Measurements from ENCODE around the gene NPAS2.

The NPAS2 gene

DNA sequence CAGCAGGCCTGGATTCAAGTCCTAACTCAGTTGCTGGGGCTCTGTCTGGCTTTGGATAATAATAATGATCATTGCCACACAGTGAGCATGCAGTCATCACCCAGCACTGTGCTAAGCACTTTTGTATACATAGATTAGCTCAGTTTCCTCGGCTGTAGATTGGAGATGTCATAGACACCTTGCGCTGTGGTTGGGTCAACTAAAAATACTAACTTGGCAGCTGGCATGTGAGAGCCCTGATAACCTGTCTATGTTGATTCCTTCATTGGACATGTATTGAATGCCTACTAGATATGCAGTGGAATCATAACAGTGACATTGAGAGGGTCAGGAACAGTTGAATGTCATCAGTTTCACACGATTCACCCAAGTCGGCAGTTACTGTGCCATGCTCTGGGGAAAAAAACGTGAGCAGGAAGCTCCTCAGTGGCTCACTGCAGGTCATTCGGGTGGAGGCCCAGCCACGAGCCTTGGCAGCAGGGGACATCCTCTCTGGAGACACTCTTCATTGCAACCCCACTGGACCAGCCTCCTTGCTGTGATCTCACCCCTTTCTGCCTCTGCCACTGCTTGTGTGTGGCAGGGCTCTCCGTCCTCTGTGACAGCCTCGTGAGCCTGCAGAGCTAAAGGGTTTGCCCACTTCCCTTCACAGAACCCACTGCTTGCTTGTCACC, 85.3 kb downstream of the NPAS2 start:
- no peak for DNase-seq

DNA sequence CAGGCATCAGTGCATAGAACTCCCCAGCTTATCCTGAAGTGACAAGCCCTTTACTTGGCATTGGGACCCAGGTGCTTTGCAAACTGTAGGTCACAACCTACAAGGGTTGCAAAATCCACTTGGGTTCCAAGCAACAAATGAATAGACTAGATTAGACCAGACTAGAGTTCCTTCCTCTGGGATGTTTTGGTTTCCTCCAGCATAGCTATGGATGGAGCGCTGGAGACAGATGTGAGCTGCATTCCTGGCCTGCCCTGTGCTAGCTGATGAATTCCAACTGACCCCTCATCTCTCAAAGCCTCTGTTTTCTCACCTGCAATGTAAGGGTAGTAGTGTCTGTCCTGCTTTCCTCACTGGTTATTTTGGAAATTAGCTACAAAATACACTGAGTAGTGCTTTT, 86.2 kb downstream of the NPAS2 start:
- no peak for DNase-seq

GRCh38 chr2:100906679-100907078, 86.7 kb downstream of the NPAS2 start:
- DNase-seq, result no peak

GRCh38 chr2:100907832-100908231, 87.9 kb downstream of the NPAS2 start:
- DNase-seq, result no peak

GRCh38 chr2:100909534-100910081, 89.7 kb downstream of the NPAS2 start:
- DNase-seq, result peak in 1 of 51 donors; percentile 18

DNA sequence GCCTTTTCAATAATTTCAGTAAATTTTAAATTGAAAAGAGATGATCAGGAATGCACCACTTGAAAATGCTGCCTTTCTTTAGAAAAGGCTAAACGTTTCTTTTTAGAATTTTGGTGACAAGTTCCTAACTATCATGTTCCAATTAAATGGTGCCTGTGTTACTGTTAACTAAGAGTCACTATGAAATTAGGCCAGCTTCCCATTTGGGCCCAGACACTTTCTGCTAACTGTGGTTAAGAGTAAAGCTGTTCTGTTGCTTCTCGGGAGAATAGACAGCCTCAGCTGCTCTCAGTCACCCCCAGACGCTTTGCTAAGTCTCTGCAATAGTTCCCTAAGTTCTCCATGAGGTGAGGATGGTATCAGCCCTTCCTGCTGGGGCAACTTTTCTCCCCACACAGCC, 90.2 kb downstream of the NPAS2 start:
- DNase-seq, result no peak

GRCh38 chr2:100919316-100919715, 99.4 kb downstream of the NPAS2 start:
- no peak for DNase-seq

GRCh38 chr2:100921685-100922161, 101.8 kb downstream of the NPAS2 start:
- no peak for DNase-seq

GRCh38 chr2:100923461-100924060, 103.6 kb downstream of the NPAS2 start:
- DNase-seq, result no peak

GRCh38 chr2:100924122-100924519, 104.2 kb downstream of the NPAS2 start:
- DNase-seq, result no peak

DNA sequence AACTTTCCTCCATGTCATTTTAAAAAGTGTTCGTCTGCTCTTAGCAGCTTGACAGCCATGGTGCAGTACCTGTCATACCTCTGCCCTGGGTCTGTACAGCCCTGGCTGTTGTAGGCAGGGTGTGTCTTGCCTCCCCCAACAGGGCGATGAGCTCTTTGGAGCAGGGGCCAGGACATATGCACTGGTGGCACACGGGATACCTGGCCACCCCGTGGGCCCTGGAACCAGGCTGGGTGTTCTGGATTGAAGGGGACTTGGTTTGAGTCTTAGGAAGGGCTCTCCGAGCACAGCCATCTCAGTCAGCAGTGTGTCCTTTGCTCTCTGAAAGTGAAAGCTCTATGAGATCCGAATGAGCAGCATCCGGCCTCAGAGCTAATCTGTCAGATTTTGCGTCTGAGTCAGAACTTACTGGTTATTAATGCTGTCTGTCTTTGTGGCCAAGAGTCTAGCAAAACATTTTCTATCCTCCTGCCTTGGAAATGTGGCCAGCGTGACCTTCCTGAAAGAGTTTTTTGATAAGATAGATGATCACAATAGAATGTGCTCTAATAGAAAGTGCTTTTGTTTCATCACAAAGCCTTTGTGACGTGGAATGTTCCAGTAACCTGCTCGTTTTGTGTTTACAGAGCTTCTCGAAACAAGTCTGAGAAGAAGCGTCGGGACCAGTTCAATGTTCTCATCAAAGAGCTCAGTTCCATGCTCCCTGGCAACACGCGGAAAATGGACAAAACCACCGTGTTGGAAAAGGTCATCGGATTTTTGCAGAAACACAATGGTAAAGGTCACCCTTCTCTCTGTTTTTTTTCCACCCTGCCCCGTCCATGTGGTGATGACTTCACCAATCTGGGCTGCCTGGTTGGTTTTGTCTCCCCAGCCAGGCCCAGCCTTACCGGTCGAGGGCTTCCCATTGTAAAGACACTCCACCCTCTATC, 104.8 kb downstream of the NPAS2 start:
- peak in 7 of 51 donors; percentile 6 to 56 (median 25) for DNase-seq

- no peak for DNase-seq
Measured at GRCh38 chr2:100928235-100928634, 108.3 kb downstream of the NPAS2 start.

DNA sequence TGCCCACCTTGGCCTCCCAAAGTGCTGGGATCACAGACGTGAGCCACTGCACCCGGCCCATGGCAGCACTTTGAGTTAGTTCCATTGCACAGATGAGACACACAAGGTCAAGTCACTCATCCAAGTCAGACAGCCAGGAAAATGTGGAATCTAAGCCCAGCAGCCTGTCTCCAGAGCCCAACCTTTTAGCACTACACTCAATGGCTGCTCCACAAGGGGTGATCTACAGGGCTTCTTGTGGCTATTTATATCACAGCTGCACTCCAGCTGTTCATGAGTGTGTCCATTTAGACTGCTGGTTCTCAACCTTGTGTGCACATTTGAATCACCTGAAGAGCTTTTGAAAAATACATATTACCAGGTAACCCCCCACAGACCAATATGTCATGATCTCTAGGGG, 109.2 kb downstream of the NPAS2 start:
- DNase-seq, result no peak

DNA sequence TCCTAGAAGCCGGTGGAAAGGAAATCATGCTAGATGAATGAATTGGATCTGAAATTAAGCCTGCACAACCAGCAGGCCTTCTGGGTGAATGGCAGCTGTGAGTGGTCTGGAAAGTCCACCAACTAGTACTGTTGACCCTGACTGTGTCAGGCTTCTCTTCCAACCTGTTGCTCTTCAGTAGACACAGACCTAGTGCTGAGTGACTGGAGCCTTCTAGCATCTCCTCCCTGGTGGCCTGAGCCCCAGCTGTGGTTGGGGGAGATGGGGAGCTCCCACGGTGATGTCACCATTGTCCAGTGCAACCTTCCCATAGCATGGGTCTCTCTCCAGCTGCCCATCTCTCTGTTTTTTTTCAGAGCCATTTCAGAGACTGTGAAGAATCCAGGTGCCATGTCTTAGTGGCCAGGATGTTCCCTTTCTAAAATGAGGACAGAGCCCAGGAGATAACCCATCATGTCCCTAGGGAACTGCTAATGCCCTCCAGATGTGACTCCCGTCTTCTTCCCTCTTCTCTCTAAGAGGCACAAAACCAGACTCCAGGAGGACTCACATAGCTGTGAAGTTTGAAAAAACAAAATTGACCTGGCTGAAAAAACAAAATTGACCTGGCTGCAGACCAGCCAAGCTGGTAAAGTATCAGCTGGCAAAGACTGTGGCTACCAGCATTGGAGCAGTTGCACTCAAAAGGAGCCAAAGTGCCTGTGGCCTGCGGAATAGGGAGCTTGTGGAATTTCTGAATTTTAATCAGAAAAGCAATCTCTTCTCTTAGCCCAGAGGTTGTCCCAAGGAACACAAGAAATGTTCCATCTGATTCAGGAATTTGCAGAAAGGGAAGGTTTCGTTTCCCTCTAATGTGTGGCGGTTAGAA, 114.8 kb downstream of the NPAS2 start:
- no peak for DNase-seq

DNA sequence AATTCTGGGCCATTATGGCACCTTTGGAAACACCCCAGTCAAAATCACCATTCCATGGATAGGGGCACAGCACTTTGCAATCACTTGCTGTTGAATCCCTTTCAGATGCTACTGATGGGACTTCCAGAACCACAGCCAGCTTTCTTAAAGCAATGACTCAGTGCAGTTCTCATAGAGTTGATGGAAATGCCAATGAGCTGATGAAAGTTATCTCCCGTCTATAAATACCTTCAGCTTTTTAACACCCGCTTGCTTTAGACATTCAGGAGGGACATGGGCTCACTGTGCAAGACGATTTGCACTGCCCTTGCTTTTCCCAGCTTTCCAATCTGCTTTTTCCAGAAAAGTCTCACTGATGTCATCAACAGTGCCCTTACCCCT, 115.4 kb downstream of the NPAS2 start:
- no peak for DNase-seq

- DNase-seq, result no peak
Measured at GRCh38 chr2:100936070-100936741, 116.3 kb downstream of the NPAS2 start.

GRCh38 chr2:100936972-100937542, 117.1 kb downstream of the NPAS2 start:
- DNase-seq, result no peak

DNA sequence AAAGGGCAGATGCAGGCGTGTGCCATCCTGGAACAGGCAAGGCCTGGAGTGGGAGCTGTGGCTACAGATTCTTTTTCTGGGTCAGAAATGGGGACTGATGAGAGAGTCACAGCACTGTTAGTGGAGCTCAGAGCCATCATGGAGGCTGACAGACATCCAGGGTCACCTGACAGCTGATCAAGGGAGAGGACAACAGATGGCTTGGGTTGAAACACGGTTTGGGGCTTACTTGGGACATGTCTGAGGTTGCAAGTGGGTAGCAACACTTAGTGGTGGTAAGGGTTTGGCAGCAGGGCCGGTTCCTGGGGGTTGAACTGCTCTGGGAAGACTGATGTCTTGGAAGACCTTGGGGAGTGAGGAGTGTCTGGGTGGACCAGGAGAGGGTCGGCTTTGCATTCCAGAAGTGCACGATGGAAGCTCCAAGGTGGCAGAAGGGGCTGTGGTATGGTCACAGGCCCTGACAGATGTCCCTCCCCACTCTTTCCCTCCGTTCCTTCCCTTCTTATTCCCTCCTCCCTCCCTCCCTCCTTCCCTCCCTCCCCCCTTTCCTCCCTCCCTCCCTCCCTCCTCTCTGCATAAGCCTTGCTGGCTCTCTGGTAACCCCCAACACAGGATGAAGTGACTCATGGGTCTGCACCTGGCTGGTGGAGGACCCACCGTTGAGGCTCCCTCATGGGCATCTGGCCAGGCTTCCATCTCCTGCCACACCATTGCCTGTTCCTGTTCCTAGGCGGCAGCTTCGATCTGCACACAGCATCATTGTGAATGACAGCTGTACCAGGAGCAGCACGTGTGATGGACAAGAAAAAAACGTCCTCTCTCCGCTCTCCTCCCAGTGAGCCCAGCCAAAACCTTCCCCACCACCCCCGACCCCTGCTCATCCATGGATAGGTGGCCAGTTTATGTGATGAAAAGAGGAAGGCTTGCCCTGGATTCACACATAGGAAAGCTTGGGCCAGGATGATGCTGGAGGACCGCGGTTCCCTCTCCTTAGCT, 118.4 kb downstream of the NPAS2 start:
- DNase-seq, result no peak

- DNase-seq, result no peak
Measured at GRCh38 chr2:100939445-100939844, 119.5 kb downstream of the NPAS2 start.
